Stimulated activated CD4-positive, alpha-beta T cell treated with anti-CD3 and anti-CD28 coated beads, Interleukin-1b, Interleukin-23, amount 100 ng/mL, for 1 hour (primary cell): Measurements from ENCODE around the gene USO1.
"Not testable (repeated sequence)": the region's sequence is repeated elsewhere in the genome, so short reads cannot be mapped to it uniquely, and the experiment has no call there.

Experiments
- DNase-seq, 2 donors: peaks; one replicate each; pipeline ENCODE4 v3.0.0-alpha.2; 2020; ENCODE audit warnings: low read depth in 2 of 2

USO1 gene

GRCh38 chr4:75752637-75753036 is 28.3 kb downstream of the USO1 start:
- DNase-seq, result no peak

GRCh38 chr4:75769036-75769435 is 44.7 kb downstream of the USO1 start:
- DNase-seq, result no peak

- no peak for DNase-seq
Observed at GRCh38 chr4:75771607-75772006, 47.2 kb downstream of the USO1 start.

GRCh38 chr4:75777589-75777988 is 53.2 kb downstream of the USO1 start:
- no peak for DNase-seq

GRCh38 chr4:75779105-75779757 is 54.9 kb downstream of the USO1 start:
- no peak for DNase-seq

GRCh38 chr4:75781305-75781704 is 56.9 kb downstream of the USO1 start:
- no peak for DNase-seq

- DNase-seq, result no peak
Observed at GRCh38 chr4:75786526-75786925, 62.1 kb downstream of the USO1 start.

- no peak for DNase-seq
Observed at GRCh38 chr4:75786938-75787337, 62.6 kb downstream of the USO1 start.

- no peak for DNase-seq
Observed at GRCh38 chr4:75790024-75790423, 65.6 kb downstream of the USO1 start.

GRCh38 chr4:75800972-75801371 is 76.6 kb downstream of the USO1 start:
- no peak for DNase-seq

- not testable (repeated sequence) for DNase-seq
Observed at GRCh38 chr4:75806035-75806434, 81.7 kb downstream of the USO1 start.

- no peak for DNase-seq
Observed at GRCh38 chr4:75817901-75818300, 93.5 kb downstream of the USO1 start.

GRCh38 chr4:75819121-75819520 is 94.7 kb downstream of the USO1 start:
- DNase-seq, result no peak

- DNase-seq, result no peak
Observed at GRCh38 chr4:75820197-75820596, 95.8 kb downstream of the USO1 start.

- no peak for DNase-seq
Observed at GRCh38 chr4:75820676-75821075, 96.3 kb downstream of the USO1 start.

- DNase-seq, result no peak
Observed at GRCh38 chr4:75821216-75821615, 96.8 kb downstream of the USO1 start.

- no peak for DNase-seq
Observed at GRCh38 chr4:75821966-75822365, 97.6 kb downstream of the USO1 start.

GRCh38 chr4:75822416-75822815 is 98.0 kb downstream of the USO1 start:
- no peak for DNase-seq

GRCh38 chr4:75823812-75824211 is 99.4 kb downstream of the USO1 start:
- DNase-seq, result no peak

- no peak for DNase-seq
Observed at GRCh38 chr4:75830906-75831305, 106.5 kb downstream of the USO1 start.

- no peak for DNase-seq
Observed at GRCh38 chr4:75831856-75832405, 107.6 kb downstream of the USO1 start.

GRCh38 chr4:75834095-75834771 is 109.9 kb downstream of the USO1 start:
- DNase-seq, result no peak

GRCh38 chr4:75834772-75835154 is 110.4 kb downstream of the USO1 start:
- DNase-seq, result no peak
